T1000 (cell line): ENCODE data around the gene PNMA6F.

Experiments used
- DNase-seq: peaks from one replicate; lab custom pipeline; 2025; ENCODE audit warnings: mixed read lengths; lab: John Stamatoyannopoulos, UW

The PNMA6F gene

DNA sequence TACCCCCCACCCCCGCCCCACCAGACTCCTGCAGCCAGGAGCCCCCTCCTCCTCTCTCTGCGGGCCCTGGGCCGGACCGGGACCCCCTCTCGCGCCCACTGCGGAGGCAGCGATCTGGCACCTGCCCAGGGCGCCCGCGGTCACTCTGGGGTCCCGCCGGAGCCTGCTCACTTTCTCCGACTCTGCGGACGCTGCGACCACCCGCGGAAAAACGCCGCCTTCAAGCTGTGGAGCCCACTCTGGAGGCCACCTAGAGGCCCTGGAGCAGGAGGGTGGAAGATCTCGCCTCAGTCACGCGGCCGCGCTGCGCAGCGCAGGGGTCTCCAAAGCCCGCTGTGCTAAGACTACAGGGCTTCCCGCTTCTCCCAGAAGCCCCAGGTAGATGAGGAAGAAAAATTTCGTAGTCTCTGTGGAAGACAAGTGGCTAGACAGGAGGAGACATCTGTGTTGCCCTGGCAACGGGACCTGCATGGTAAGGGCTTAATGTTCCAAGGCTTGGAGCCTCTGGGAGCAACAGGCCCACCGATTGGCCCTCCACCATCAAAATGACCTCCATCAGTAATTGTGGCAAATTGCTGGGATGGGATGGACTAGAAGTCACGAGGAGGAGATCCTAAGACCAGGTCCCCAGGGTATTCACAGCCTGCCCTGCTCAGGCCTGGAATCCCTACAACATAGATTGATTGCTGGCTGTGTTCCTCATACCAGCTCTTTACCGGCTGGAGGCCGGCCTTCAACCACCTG, at the start of gene PNMA6F:
Gene PNMA6F (minus strand): TSS at position 387 of the 744 bp plus-strand sequence. CDS start 1,093 bp downstream, outside the sequence.
- DNase-seq: no peak

DNA sequence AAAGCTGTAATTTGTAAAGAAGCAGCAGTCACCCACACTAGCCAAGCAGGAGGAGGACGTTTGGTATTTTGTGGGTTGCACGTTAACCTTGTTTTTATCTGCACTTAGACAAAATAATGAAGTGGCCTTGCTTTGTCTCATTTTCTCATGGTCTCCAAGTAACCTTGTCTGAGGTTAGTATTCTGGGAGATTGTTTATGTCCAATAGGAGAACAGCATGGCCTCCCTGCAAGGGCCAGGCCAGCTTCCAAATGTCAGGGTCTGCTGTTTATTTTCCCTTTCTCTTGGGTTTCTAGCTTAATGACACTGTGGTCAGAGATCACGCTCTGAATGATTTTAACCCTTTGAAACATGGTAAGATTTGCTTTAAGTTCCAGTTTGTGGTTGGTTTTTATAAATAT, 49.7 kb upstream of the PNMA6F start:
- no peak for DNase-seq

- no peak for DNase-seq
Measured at GRCh38 chrX:153370293-153371055, 48.9 kb upstream of the PNMA6F start.

- DNase-seq: no peak
Measured at GRCh38 chrX:153366878-153367538, 45.4 kb upstream of the PNMA6F start.

DNA sequence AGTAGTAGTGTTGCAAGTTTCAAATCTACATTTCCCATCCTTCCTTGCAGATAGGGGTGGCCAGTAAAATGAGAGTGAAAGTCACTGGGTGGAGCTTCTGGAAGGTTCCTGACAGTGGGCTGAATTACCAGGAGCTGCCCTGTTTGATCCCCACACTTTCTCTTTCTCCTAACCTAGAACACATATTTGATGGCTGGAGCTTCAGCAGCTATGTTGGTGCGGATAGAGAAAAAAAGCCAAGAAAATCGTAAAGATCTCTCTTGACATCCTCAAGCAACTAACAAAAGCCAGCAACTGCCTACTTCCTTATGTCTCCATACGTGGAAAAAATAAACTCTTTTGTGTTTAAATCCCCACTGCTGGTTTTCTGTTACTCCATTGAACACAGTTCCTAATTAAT, 44.6 kb upstream of the PNMA6F start:
- no peak for DNase-seq

- DNase-seq: no peak
Measured at GRCh38 chrX:153365670-153366069, 44.1 kb upstream of the PNMA6F start.

GRCh38 chrX:153361781-153362397, 40.3 kb upstream of the PNMA6F start:
- no peak for DNase-seq

DNA sequence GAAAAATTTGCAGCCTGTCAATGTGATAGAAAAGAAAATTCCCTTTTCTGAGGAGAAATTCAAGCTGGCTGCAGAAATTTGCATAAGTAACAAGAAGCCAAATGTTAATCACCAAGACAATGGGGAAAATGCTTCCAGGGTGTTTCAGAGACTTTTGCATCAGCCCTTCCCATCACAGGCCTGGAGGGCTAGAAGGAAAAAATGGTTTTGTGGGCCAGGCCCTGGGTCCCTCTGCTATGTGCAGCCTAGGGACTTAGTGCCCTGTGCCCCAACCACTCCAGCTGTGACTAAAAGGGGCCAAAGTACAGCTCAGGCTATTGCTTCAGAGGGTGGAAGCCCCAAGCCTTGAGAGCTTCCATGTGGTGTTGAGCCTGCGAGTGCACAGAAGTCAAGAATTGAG, 36.3 kb upstream of the PNMA6F start:
- DNase-seq: no peak

DNA sequence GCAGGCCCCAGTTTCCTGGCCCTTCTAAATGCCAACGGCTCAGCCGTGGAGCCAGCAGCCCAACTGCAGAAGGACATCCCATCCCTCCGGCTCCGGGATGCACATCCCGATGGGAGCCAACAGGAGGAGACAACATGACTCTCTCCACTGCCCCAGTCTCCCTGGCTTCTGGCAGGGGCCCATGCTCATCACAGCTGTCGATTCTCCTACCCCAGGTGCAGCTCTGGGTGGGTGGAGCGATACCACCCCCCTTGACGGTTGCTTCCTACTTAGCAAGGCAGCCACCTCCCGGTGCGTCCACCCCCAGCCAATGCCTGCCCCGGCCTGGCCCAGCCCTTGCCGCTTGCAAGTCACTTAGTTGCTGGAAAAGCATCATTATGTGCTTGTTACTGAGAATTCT, 31.8 kb upstream of the PNMA6F start:
- no peak for DNase-seq

- DNase-seq: no peak
Measured at GRCh38 chrX:153352858-153353257, 31.3 kb upstream of the PNMA6F start.

GRCh38 chrX:153351981-153352380, 30.4 kb upstream of the PNMA6F start:
- no peak for DNase-seq

- no peak for DNase-seq
Measured at GRCh38 chrX:153349952-153350351, 28.4 kb upstream of the PNMA6F start.

DNA sequence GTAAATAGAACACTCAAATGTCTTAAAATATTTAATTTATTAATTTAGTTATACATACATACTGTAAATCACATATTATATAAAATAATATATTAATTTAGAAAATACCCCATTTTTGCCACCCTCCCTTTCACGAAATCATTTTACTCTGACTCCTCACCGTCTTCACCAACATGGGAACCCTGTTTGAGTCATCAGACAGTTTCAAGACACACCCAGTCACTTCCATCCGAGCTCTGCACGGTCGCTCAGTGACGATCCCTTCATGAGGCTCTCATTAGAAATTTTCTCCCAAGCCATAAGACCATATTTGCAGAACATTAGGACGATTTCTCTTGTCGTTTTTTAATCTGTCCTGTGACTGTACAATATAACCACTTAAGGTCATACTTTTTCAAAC, 26.9 kb upstream of the PNMA6F start:
- DNase-seq: no peak

DNA sequence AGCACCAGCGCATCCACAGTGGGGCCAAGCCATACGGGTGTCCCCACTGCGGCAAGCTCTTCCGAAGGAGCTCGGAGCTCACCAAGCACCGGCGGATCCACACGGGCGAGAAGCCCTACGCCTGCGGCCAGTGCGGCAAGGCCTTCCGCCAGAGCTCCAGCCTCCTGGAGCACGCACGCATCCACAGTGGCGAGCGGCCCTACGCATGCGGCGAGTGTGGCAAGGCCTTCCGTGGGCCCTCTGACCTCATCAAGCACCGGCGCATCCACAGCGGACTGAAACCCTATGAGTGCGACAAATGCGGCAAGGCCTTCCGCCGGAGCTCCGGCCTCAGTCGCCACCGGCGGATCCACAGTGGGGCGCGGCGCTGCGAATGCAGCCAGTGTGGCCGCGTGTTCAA, 26.0 kb upstream of the PNMA6F start:
- no peak for DNase-seq

GRCh38 chrX:153343674-153344073, 22.1 kb upstream of the PNMA6F start:
- no peak for DNase-seq

GRCh38 chrX:153342762-153343558, 21.4 kb upstream of the PNMA6F start:
- no peak for DNase-seq

- no peak for DNase-seq
Measured at GRCh38 chrX:153340111-153340510, 18.5 kb upstream of the PNMA6F start.

GRCh38 chrX:153339662-153340061, 18.1 kb upstream of the PNMA6F start:
- DNase-seq: no peak

GRCh38 chrX:153338836-153339235, 17.3 kb upstream of the PNMA6F start:
- DNase-seq: no peak

- no peak for DNase-seq
Measured at GRCh38 chrX:153336988-153337387, 15.4 kb upstream of the PNMA6F start.

- no peak for DNase-seq
Measured at GRCh38 chrX:153336121-153336894, 14.7 kb upstream of the PNMA6F start.
